SU-DHL-6 (cell line): Measurements from ENCODE around the gene ASTN1.

Experiments
- H2AFZ ChIP-seq: fragments of 200-600 bp; sonication (generic); 2 replicates; pipeline ENCODE4 v1.6.1; 2014; ENCODE audit warnings: low read depth, mild to moderate bottlenecking, moderate library complexity, mixed read lengths, antibody characterized with exemption, low read length; ENCODE audit not compliant: severe bottlenecking
- H3F3A ChIP-seq: fragments of 200-600 bp; shearing (Covaris generic); 2 replicates; pipeline ENCODE4 v1.6.0; 2016; ENCODE audit warnings: antibody characterized with exemption, mild to moderate bottlenecking; ENCODE audit not compliant: insufficient read depth
- H3K27ac ChIP-seq: fragments of 200-600 bp; sonication (generic); 2 replicates; pipeline ENCODE4 v1.5.1; 2016; ENCODE audit warnings: low read depth, mild to moderate bottlenecking, low read length, moderate library complexity, mixed read lengths
- H3K27me3 ChIP-seq: fragments of 200-600 bp; sonication (generic), shearing (Covaris generic); 2 replicates; pipeline ENCODE4 v1.6.0; 2014; ENCODE audit warnings: mild to moderate bottlenecking, low read length
- H3K36me3 ChIP-seq: fragments of 200-600 bp; sonication (generic); 2 replicates; pipeline ENCODE4 v1.6.1; 2014; ENCODE audit warnings: mild to moderate bottlenecking, low read length, mixed read lengths
- H3K4me2 ChIP-seq: fragments of 300-600, 200-600 bp; shearing (Covaris generic), sonication (generic); 2 replicates; pipeline ENCODE4 v1.6.0; 2014; ENCODE audit warnings: low read length, low read depth, mild to moderate bottlenecking; ENCODE audit not compliant: poor library complexity, severe bottlenecking
- H3K4me3 ChIP-seq: fragments of 200-600 bp; sonication (generic); 2 replicates; pipeline ENCODE4 v1.5.1; 2014; ENCODE audit warnings: antibody characterized with exemption, low read length, mild to moderate bottlenecking, mixed read lengths; ENCODE audit not compliant: insufficient read depth, poor library complexity, severe bottlenecking
- H3K79me2 ChIP-seq: fragments of 200-600 bp; sonication (generic); 2 replicates; pipeline ENCODE4 v1.6.1; 2014; ENCODE audit warnings: mild to moderate bottlenecking, low read length, moderate library complexity; ENCODE audit not compliant: insufficient read depth
- H3K9ac ChIP-seq: fragments of 200-600 bp; sonication (generic); 2 replicates; pipeline ENCODE4 v1.7.0; 2014; ENCODE audit warnings: mild to moderate bottlenecking, low read length
- H3K9me2 ChIP-seq: fragments of 200-600 bp; sonication (generic); replicated peaks from 2 replicates; pipeline ENCODE4 v1.6.1; 2014; ENCODE audit warnings: low read length; ENCODE audit not compliant: insufficient read depth
- H3K9me3 ChIP-seq: fragments of 200-600 bp; sonication (generic); 2 replicates; pipeline ENCODE4 v1.6.1; 2014; ENCODE audit warnings: low read length, mixed read lengths; ENCODE audit not compliant: insufficient read depth
- H4K20me1 ChIP-seq: fragments of 200-600 bp; sonication (generic); 2 replicates; pipeline ENCODE4 v1.6.1; 2014; ENCODE audit warnings: low read depth, mild to moderate bottlenecking, antibody characterized with exemption, low read length, moderate library complexity, mixed read lengths
- CTCF ChIP-seq: fragments of 200-600 bp; sonication (generic); IDR thresholded peaks from one replicate; pipeline ENCODE4 v1.5.1; 2017; ENCODE audit warnings: antibody characterized with exemption, mild to moderate bottlenecking, low read length, moderate library complexity; ENCODE audit not compliant: insufficient read depth, poor library complexity, severe bottlenecking
- EZH2phosphoT487 ChIP-seq: fragments of 200-600 bp; sonication (generic), shearing (Covaris generic); conservative IDR thresholded peaks from 2 replicates; pipeline ENCODE4 v1.6.1; 2018; ENCODE audit warnings: mild to moderate bottlenecking, antibody characterized with exemption, low read length, moderate library complexity, mixed read lengths

The ASTN1 gene

GRCh38 chr1:177043597-177043996 lies 120.9 kb downstream of the ASTN1 start:
- H3K79me2 ChIP-seq, result no peaks in the 10 kb centered on the region
- H3K27me3 ChIP-seq, result no peaks in the 10 kb centered on the region
- TF ChIP-seq CTCF (no peak), EZH2phosphoT487 (no peak)
- H3K27ac ChIP-seq, result no peak overlapping the region
- H3K9me2 ChIP-seq, result no peaks in the 10 kb centered on the region
- H3K9me3 ChIP-seq, result no peaks in the 10 kb centered on the region
- no peak overlapping the region for H2AFZ ChIP-seq
- no peak overlapping the region for H3K4me3 ChIP-seq
- H3K36me3 ChIP-seq, result no peaks in the 10 kb centered on the region
- no peaks in the 10 kb centered on the region for H3F3A ChIP-seq
- no peaks in the 10 kb centered on the region for H4K20me1 ChIP-seq
- H3K4me2 ChIP-seq, result no peak overlapping the region
- no peak overlapping the region for H3K9ac ChIP-seq

GRCh38 chr1:177035586-177035985 lies 128.9 kb downstream of the ASTN1 start:
- TF ChIP-seq EZH2phosphoT487, result no peak
- no peak for TF ChIP-seq CTCF
- H3K9me2 ChIP-seq, result no peaks in the 10 kb centered on the region
- H3K4me3 ChIP-seq, result no peak overlapping the region
- H3K27me3 ChIP-seq, result no peaks in the 10 kb centered on the region
- H3K9ac ChIP-seq, result no peak overlapping the region
- no peaks in the 10 kb centered on the region for H3F3A ChIP-seq
- no peak overlapping the region for H3K27ac ChIP-seq
- H4K20me1 ChIP-seq, result no peaks in the 10 kb centered on the region
- H3K9me3 ChIP-seq, result no peaks in the 10 kb centered on the region
- no peaks in the 10 kb centered on the region for H3K36me3 ChIP-seq
- H3K79me2 ChIP-seq, result no peaks in the 10 kb centered on the region
- no peak overlapping the region for H2AFZ ChIP-seq
- no peak overlapping the region for H3K4me2 ChIP-seq

- H3K79me2 ChIP-seq, result no peaks in the 10 kb centered on the region
- no peak overlapping the region for H3K27ac ChIP-seq
- TF ChIP-seq CTCF (no peak), EZH2phosphoT487 (no peak)
- no peaks in the 10 kb centered on the region for H3K9me2 ChIP-seq
- no peaks in the 10 kb centered on the region for H4K20me1 ChIP-seq
- H3K4me3 ChIP-seq, result no peak overlapping the region
- no peak overlapping the region for H2AFZ ChIP-seq
- H3F3A ChIP-seq, result no peaks in the 10 kb centered on the region
- no peaks in the 10 kb centered on the region for H3K27me3 ChIP-seq
- no peaks in the 10 kb centered on the region for H3K36me3 ChIP-seq
- H3K9me3 ChIP-seq, result no peaks in the 10 kb centered on the region
- H3K4me2 ChIP-seq, result no peak overlapping the region
- no peak overlapping the region for H3K9ac ChIP-seq
Observed at GRCh38 chr1:177033628-177034027, 130.9 kb downstream of the ASTN1 start.

- no peak for TF ChIP-seq CTCF
- TF ChIP-seq EZH2phosphoT487, result no peak
- Histone ChIP-seq H3K9me2 (no peaks in the 10 kb centered on the region), H3F3A (no peaks in the 10 kb centered on the region), H3K79me2 (no peaks in the 10 kb centered on the region), H3K4me3 (no peak overlapping the region), H3K36me3 (no peaks in the 10 kb centered on the region), H3K27me3 (no peaks in the 10 kb centered on the region), H4K20me1 (no peaks in the 10 kb centered on the region), H3K9me3 (no peaks in the 10 kb centered on the region), H3K27ac (no peak overlapping the region), H2AFZ (no peak overlapping the region), H3K9ac (no peak overlapping the region), H3K4me2 (no peak overlapping the region)
Observed at GRCh38 chr1:177032434-177032833, 132.1 kb downstream of the ASTN1 start.
